Activated CD4-positive, alpha-beta T cell treated with anti-CD3 and anti-CD28 coated beads for 48 hours (primary cell): ENCODE data around the gene HIVEP1.
"Not testable (repeated sequence)": the region's sequence is repeated elsewhere in the genome, so short reads cannot be mapped to it uniquely, and the experiment has no call there.

Experiments used
- DNase-seq: peaks from one replicate; pipeline ENCODE4 v3.0.0-alpha.2; 2020

Gene HIVEP1

DNA sequence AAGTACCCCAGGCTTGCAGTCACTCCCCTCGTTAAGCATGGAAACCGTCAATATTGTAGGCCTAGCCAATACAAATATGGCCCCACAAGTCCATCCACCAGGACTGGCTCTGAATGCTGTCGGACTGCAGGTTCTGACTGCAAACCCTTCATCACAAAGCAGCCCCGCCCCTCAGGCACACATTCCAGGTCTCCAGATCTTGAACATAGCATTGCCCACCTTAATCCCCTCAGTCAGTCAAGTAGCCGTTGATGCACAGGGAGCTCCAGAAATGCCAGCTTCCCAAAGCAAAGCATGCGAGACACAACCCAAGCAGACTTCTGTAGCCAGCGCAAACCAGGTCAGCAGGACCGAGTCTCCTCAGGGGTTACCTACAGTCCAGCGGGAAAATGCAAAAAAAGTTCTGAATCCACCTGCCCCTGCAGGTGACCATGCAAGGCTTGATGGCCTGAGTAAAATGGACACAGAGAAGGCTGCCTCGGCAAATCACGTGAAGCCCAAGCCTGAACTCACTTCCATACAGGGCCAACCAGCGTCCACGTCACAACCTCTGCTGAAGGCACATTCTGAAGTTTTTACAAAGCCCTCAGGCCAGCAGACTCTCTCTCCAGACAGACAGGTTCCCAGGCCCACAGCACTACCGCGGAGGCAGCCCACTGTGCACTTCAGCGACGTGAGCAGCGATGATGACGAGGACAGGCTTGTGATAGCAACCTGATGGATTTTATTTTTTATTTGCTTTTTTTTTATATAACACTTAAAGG lies 151.8 kb downstream of the HIVEP1 start:
- DNase-seq, result no peak

DNA sequence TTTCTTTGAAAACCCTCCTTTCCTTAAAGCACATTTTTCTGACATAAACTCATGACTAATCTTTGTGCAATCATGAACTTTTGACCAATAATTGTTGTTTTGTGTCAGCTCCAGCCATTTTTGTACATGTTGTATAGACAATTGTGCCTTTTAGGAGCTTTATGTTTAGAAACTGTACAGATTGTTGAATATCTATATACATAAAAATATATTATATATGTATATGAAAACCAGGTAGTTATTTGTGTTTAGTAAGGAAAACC lies 152.3 kb downstream of the HIVEP1 start:
- no peak for DNase-seq

DNA sequence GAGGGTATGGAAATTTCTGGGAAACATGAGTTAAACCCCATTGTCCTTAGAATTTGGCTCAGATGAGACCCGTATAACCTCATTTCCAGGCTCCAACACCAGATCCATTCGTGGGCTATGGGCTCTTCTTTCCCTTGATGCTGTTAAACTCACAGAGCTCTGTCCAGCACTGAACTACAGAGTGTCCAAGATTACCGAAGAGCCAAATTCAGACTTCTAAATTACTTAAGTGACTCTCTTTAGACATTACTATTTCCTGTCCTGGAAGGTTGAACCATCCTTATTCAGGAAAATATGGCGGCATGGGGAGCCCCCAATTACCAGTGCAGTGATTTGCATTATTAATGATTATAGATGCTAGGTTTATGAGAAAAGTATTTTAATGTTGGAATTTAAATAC lies 153.2 kb downstream of the HIVEP1 start:
- DNase-seq, result no peak

DNA sequence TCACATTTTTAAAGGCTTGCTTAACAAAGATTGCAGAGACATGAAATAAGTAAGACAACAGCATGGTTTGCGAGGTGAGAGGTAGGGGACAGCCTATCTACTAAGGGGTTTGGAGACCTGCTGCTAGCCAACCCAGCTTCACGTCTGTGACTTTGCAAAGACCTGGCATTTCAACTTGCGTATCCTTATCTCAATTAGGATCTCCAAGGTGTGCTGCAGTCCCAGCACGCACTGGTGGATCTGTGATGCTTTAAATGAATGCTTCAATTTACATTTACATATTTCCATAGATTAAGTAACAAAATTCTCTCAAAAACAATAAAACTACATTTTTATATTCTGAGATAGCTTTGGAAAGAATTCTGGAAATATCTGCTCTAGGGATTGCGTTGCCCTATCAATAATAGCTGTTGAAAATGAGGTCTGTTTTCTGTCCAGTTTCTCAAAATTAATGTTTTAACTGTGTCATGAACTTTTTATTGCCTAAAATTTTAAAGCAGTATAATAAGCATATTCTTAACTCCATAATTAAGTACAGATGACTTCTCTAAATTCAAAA lies 153.7 kb downstream of the HIVEP1 start:
- no peak for DNase-seq

DNA sequence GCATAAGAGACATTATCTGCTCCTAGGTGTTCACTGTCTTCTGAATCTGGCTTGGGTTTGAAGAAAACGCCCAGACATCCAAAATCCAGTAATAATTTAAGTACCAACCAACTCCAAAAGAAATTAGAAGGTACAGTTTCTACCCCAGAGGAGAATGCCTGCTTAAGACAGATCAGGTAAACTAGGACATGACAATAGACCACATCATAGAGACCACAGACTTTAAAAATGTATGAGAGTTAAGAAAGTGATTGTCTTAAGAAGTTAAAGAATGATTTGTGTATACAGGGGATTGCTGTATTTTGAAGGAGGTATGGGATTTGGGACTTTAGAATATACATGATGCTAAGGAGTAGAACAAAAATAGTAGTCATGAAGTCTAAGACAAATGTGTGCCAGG lies 157.3 kb downstream of the HIVEP1 start:
- no peak for DNase-seq

GRCh38 chr6:12170351-12171092 lies 158.4 kb downstream of the HIVEP1 start:
- DNase-seq, result no peak

DNA sequence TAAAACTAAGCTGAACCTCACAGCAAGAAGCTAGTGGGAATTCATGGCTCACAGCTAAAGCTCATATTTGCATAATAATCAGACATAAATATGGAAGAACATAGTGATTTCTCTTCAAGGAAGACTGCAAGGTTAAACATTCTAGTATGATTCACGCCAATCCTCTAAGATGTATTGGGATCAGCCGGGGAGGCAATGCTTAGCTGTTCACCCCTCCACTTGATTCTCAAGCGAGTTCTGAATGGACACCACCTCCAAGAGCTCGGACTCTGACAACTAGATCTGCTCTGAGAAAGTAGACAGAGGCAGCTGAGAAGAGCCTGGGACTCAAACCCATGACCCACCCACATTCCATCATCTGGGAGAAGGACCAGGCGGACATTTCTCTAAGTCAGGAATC lies 159.6 kb downstream of the HIVEP1 start:
- DNase-seq, result no peak

- DNase-seq, result no peak
These were observed 160.5 kb downstream of the HIVEP1 start for GRCh38 chr6:12172572-12172971.

DNA sequence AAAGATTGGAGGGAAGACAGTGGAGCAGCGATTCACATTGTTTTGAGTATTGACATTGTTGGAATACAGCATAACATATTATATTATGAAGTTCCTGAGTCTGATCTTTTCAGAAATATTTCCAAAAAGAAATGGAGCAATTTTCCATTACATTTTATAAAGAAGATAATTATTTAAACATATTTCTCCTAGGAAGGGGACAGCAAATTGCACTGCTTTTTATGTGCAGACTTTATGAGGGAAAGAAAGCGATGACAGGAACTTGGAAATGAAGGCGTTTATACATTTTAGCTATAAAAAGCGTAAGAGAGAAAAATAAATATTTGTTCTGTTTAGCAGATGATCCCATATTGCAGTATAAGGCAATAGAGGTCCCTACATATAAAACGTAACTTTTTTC lies 161.1 kb downstream of the HIVEP1 start:
- no peak for DNase-seq

DNA sequence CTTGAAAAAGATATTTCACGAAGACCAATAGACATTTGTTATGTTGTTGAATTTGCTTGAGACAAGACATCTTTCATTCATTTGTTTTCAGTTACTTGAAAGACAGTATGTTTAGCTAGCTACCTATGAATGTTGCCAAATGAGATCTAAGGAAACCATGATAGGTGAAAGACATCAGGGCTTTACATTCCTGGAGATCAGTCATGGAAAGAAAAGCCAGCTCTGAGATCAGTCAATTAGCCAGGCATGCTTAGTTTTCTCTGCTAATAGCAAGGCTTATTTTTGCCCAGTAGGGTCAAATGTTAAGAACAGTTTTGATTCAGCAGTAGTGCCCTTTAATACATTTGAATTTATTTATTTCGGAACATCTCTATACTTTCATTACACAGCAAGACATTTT lies 161.5 kb downstream of the HIVEP1 start:
- no peak for DNase-seq

DNA sequence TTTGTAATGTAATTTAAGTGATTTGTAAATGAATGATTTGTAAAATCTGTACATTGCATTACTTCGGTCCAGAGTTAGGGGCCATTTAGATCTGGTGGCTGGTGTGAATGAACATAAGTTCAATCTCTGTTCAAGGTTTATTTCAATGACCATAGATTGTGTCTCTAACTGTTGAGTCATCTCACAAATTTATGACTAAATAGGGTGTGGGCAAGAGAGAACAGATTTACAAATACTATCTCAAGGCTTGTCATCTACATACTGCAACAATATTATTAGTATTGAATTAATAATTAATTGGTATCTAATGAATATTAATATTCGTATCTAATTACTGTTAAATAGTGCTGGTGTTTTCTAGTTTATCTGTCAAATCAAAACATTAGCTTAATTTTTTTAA lies 162.8 kb downstream of the HIVEP1 start:
- DNase-seq, result no peak

- DNase-seq, result no peak
These were observed 163.5 kb downstream of the HIVEP1 start for GRCh38 chr6:12175626-12176025.

- DNase-seq, result not testable (repeated sequence)
These were observed 164.7 kb downstream of the HIVEP1 start for GRCh38 chr6:12176782-12177181.

- no peak for DNase-seq
These were observed 166.4 kb downstream of the HIVEP1 start for GRCh38 chr6:12178521-12178920.

- no peak for DNase-seq
These were observed 169.4 kb downstream of the HIVEP1 start for GRCh38 chr6:12181481-12181880.

GRCh38 chr6:12182676-12183075 lies 170.6 kb downstream of the HIVEP1 start:
- no peak for DNase-seq

GRCh38 chr6:12185081-12185673 lies 173.1 kb downstream of the HIVEP1 start:
- no peak for DNase-seq

DNA sequence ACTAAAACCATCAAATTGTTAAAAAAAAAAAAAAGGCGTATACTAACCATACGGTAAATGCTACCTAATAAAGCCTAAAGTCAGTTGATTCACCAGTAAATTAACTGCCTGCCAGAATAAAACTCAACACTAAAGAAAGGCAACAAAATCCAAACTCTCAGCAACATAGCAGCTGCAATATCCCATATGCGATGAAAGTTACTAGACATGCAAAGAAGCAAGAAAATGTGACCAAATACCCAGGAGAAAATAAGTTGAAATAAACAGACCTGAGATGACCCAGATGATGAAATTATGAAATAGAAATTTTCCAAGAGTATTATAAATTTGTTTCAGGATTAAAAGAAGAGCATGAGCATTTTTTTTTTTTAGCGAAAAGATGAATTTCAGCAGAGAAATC lies 174.4 kb downstream of the HIVEP1 start:
- DNase-seq, result no peak

DNA sequence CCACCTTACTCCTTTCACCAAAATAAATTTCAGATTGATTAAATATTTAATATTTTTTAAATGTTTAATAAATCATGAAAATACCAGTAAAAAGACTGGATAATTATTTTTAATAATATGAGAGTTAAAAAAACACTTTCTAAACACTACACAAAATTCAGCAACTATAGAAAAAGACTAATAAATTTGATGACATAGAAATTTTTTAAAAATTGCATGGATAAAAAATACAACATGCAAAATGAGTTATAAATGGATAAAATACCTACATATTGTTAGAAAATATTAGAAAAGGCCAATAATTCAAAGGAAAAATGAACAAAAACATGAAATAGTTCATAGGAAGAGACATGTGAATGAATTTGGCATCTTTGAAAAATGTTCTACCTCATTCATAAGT lies 177.0 kb downstream of the HIVEP1 start:
- DNase-seq, result no peak

DNA sequence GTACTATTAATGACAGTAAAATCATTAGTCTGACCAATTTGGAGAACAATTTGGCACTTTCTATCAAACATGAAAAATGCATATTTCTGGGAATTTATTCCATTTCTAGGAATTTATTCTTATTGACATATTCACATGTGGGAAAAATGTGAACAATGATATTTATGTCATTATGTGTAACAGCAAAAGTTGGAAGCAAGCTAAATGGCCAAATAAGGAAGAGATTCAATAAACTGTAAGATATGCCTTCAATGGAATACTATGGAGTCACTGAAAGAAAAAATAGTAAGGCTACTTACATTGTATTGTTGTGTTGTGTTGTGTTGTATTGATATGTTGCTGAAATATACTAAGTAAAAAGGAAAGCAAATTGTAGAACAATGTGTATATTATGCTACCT lies 177.5 kb downstream of the HIVEP1 start:
- no peak for DNase-seq

DNA sequence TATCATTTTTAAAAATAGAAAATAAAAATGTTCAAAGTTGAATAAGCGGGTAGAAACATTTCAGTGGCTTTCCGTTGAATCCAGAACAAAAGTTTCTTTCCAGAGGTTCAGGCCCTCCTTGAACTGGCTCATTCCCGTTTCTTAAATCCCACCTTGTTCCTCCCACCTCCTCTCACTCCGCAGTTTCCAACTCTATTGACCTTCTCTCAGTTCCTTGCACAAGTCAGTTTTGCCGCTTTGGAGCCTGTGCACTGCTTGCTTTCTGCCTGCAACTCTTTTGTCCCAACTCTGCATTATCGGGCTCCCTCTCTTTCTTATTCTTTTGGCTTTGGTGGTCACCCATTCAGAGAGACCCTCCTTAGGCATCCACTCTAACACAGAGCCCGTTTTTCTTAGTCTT lies 178.1 kb downstream of the HIVEP1 start:
- DNase-seq, result no peak

- no peak for DNase-seq
These were observed 184.3 kb downstream of the HIVEP1 start for GRCh38 chr6:12196326-12196936.

DNA sequence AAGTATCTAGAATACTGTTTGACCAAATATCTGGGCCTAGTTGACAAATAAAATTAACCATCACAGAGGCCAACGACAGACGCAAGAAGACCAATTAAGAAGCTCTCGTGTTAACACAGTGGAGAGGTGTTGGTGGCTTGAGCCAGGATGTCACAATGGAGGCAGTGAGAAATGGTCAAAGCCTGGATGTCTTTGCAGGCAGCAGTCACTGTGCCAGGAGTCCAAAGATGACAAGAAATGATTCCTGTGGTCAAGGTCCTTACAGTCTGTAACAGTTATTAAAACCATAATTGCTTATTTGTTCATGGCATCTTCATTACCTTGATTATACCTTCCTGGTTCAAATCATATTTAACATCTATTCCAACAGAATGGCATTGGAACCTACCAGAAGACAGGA lies 186.7 kb downstream of the HIVEP1 start:
- DNase-seq, result no peak
